ENCODE data around the gene AMPH. TPM values are rescaled to one million over a fixed set of nuclear protein-coding genes. Genes with fewer than 3 reads are reported as not detected.

AMPH gene
- total and polyA plus RNA-seq, 9 of the 15 experiments (the other 6 are each of a cell fraction or from before 2014, with no cell fraction given): 0.03 to 0.35 TPM; not detected in 7

DNA sequence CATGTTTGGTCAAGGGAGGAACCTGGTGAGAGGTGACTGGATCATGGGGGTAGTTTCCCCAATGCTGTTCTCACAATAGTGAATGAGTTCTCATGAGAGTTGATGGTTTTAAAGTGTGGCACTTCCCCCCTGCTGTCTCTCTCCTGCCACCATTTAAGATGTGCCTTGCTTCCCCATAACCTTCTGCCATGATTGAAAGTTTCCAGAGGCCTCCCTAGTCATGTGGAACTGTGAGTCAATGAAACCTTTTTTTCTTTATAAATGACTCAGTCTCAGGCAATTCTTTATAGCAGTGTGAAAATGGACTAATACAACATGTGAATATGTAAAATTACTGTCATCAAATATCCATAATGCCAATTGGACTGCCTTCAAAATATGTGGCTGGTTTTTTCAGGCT lies 192.2 kb downstream of the AMPH start:
- no peak overlapping the region for H2AFZ ChIP-seq (ENCODE audit: low read depth, low read length)
- H3K9ac ChIP-seq (ENCODE audit: insufficient read depth in 1 of 2, low read depth in 2 of 2, low read length in 2 of 2): no peak overlapping the region
- FAIRE-seq (no peak), ATAC-seq (no peak), DNase-seq (ENCODE audit: extremely low read depth in 1 of 4, low spot score in 3 of 4) (no peak)
- BruUV-seq (replicated peaks): no TSS peak
- CTCF ChIA-PET (ENCODE audit: low intra/inter-chr PET ratio): no interaction called here
- no peaks in the 10 kb centered on the region for H3K9me1 ChIP-seq (ENCODE audit: control insufficient read depth, insufficient read depth, low read length)
- intact Hi-C loops (cut with micrococcal nuclease): no loop called here
- TF ChIP-seq HMGN3 (IDR thresholded peaks at IDR 0.05; ENCODE audit: borderline replicate concordance, extremely low read depth, insufficient read length, low read depth, low read length): no peak
- TF ChIP-seq ARID2 (IDR thresholded peaks at IDR 0.05): no peak
- TF ChIP-seq, protein P1, sequence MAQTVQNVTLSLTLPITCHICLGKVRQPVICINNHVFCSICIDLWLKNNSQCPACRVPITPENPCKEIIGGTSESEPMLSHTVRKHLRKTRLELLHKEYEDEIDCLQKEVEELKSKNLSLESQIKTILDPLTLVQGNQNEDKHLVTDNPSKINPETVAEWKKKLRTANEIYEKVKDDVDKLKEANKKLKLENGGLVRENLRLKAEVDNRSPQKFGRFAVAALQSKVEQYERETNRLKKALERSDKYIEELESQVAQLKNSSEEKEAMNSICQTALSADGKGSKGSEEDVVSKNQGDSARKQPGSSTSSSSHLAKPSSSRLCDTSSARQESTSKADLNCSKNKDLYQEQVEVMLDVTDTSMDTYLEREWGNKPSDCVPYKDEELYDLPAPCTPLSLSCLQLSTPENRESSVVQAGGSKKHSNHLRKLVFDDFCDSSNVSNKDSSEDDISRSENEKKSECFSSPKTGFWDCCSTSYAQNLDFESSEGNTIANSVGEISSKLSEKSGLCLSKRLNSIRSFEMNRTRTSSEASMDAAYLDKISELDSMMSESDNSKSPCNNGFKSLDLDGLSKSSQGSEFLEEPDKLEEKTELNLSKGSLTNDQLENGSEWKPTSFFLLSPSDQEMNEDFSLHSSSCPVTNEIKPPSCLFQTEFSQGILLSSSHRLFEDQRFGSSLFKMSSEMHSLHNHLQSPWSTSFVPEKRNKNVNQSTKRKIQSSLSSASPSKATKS (CRISPR knock-in tag; IDR thresholded peaks at IDR 0.05): no peak
- no peak for TF ChIP-seq EHMT2 (IDR thresholded peaks at IDR 0.05)
- no peak for TF ChIP-seq ZNF778 (CRISPR knock-in tag; IDR thresholded peaks at IDR 0.05)
- TF ChIP-seq FOXA1 (IDR thresholded peaks at IDR 0.05; ENCODE audit: borderline replicate concordance): no peak
- TF ChIP-seq BRCA1 (IDR thresholded peaks at IDR 0.05): no peak
- TF ChIP-seq BRCA1 (CRISPR knock-in tag; IDR thresholded peaks at IDR 0.05): no peak
- TF ChIP-seq NCOA2 (IDR thresholded peaks at IDR 0.05; ENCODE audit: partially characterized antibody in 2 of 2): no peak
- TF ChIP-seq, protein P2, sequence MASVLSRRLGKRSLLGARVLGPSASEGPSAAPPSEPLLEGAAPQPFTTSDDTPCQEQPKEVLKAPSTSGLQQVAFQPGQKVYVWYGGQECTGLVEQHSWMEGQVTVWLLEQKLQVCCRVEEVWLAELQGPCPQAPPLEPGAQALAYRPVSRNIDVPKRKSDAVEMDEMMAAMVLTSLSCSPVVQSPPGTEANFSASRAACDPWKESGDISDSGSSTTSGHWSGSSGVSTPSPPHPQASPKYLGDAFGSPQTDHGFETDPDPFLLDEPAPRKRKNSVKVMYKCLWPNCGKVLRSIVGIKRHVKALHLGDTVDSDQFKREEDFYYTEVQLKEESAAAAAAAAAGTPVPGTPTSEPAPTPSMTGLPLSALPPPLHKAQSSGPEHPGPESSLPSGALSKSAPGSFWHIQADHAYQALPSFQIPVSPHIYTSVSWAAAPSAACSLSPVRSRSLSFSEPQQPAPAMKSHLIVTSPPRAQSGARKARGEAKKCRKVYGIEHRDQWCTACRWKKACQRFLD (CRISPR knock-in tag; IDR thresholded peaks at IDR 0.05): no peak
- TF ChIP-seq ZNF224 (CRISPR knock-in tag; IDR thresholded peaks at IDR 0.05): no peak
- TF ChIP-seq TEAD4 (IDR thresholded peaks at IDR 0.05; ENCODE audit: low read length): no peak
- TF ChIP-seq TEAD4 (CRISPR knock-in tag; IDR thresholded peaks at IDR 0.05; ENCODE audit: borderline replicate concordance): no peak
- TF ChIP-seq DACH1 (IDR thresholded peaks at IDR 0.05; ENCODE audit: partially characterized antibody): no peak
- no peak for TF ChIP-seq ZNF232 (CRISPR knock-in tag; IDR thresholded peaks at IDR 0.05)
- TF ChIP-seq ZKSCAN8 (CRISPR knock-in tag; IDR thresholded peaks at IDR 0.05): no peak
- no peak for TF ChIP-seq CBX8 (IDR thresholded peaks at IDR 0.05; ENCODE audit: borderline replicate concordance, extremely low read depth, low read depth, low read length, poor library complexity, severe bottlenecking)
- TF ChIP-seq GTF2A2 (tag; IDR thresholded peaks at IDR 0.05): no peak
- no peak for TF ChIP-seq TCF7L2 (IDR thresholded peaks at IDR 0.05; ENCODE audit: low read depth, low read length)
- TF ChIP-seq SREBF1 (IDR thresholded peaks at IDR 0.05; ENCODE audit: borderline replicate concordance, low read depth, low read length): no peak
- TF ChIP-seq, protein P3, sequence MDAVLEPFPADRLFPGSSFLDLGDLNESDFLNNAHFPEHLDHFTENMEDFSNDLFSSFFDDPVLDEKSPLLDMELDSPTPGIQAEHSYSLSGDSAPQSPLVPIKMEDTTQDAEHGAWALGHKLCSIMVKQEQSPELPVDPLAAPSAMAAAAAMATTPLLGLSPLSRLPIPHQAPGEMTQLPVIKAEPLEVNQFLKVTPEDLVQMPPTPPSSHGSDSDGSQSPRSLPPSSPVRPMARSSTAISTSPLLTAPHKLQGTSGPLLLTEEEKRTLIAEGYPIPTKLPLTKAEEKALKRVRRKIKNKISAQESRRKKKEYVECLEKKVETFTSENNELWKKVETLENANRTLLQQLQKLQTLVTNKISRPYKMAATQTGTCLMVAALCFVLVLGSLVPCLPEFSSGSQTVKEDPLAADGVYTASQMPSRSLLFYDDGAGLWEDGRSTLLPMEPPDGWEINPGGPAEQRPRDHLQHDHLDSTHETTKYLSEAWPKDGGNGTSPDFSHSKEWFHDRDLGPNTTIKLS (IDR thresholded peaks at IDR 0.05; ENCODE audit: borderline replicate concordance, low read depth): no peak
- no peaks in the 10 kb centered on the region for H3K27me3 ChIP-seq (ENCODE audit: control insufficient read depth in 2 of 2, insufficient read depth in 2 of 2, low read length in 2 of 2)
- H4K20me1 ChIP-seq (replicated peaks; ENCODE audit: control insufficient read depth, insufficient read depth, low read length): no peaks in the 10 kb centered on the region; the same call in 1 of the 2 replicates
- H3K36me3 ChIP-seq (ENCODE audit: control insufficient read depth, insufficient read depth, low read length): no peaks in the 10 kb centered on the region
- H3K4me3 ChIP-seq: no peak overlapping the region
- H3K4me1 ChIP-seq (replicated peaks in 1 of 2; ENCODE audit: control insufficient read depth in 2 of 2, insufficient read depth in 2 of 2, low read length in 2 of 2): no peaks in the 10 kb centered on the region
- no peak overlapping the region for H3K4me2 ChIP-seq (ENCODE audit: insufficient read depth, low read length)
- H3K79me2 ChIP-seq (ENCODE audit: control insufficient read depth, insufficient read depth, low read length): no peaks in the 10 kb centered on the region
- H3K9me3 ChIP-seq (replicated peaks; ENCODE audit: control insufficient read depth, insufficient read depth, low read depth, low read length): no peaks in the 10 kb centered on the region
- H3K27ac ChIP-seq (ENCODE audit: extremely low read depth, low read depth, low read length): no peak overlapping the region
- in situ Hi-C loops (cut with MboI): no loop called here
- POLR2A ChIA-PET: no interaction called here

Measured in K562 (cell line).